Mononuclear cell (primary cell): ENCODE measurements around the gene RNF149. TPM values are rescaled to one million over a fixed set of nuclear protein-coding genes. Genes with fewer than 3 reads are reported as not detected.

Experiments used
- H3K27me3 ChIP-seq: 2 replicates; pipeline ENCODE4 v1.6.0; 2011; ENCODE audit warnings: low read length, control low read depth; ENCODE audit not compliant: insufficient read depth
- H3K4me1 ChIP-seq: 2 replicates; pipeline ENCODE4 v1.5.1; 2011; ENCODE audit warnings: mild to moderate bottlenecking, low read length, control low read depth; ENCODE audit not compliant: insufficient read depth
- H3K4me3 ChIP-seq: 2 replicates; pipeline ENCODE4 v1.5.1; 2011; ENCODE audit warnings: mild to moderate bottlenecking, low read length, moderate library complexity
- H3K9me3 ChIP-seq: 2 replicates; pipeline ENCODE4 v1.5.1; 2011; ENCODE audit warnings: low read depth, mild to moderate bottlenecking, control low read depth, low read length
- total RNA-seq: library from RNA; depleted of rRNA; stranded (reverse); fragments of >200 nt; gene quantifications from one replicate; pipeline ENCODE4 v1.2.3, GENCODE V29; 2012

RNF149 gene
- total RNA-seq, 1 donor = 184 TPM

DNA sequence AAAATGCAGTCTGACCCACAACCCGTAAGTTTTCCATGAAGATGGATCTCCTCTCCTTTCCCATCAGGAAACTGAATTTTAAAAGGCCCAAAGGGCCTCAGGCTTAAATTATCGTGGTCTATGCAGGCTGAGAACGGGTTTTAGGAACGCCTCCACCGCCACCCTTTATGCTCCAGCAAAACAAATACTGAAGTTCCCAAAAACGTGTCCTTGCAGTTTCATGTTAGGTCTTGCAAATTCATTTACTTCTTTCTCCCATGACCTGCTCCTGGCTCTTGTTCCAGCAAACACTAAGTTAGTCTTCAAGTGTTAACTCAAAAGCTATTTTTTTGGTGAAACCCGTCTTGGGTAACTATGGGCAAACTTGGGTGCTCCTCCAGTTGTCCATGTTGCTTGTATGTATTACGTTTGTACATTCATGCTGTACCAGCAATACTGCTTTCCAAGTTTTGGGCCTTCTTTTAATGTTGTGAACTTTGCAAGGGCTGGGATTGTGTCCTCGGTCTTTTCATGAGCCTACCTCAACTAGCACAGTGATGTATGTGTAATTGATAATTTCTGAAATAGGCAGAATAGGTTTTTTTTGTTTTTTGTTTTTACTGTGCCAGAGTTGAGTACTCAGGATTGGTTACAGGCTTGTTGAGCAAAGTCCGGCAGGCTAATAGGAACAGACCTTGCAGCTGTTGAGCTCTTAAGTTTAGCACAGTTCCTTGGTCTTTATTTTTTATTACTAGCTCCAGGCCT, 1.8 kb upstream of the RNF149 start:
- H3K9me3 ChIP-seq = no peaks in the 10 kb centered on the region
- no peak overlapping the region for H3K4me3 ChIP-seq
- peaks cover 61% of the 10 kb centered on the region for H3K4me1 ChIP-seq
- H3K27me3 ChIP-seq = no peaks in the 10 kb centered on the region

DNA sequence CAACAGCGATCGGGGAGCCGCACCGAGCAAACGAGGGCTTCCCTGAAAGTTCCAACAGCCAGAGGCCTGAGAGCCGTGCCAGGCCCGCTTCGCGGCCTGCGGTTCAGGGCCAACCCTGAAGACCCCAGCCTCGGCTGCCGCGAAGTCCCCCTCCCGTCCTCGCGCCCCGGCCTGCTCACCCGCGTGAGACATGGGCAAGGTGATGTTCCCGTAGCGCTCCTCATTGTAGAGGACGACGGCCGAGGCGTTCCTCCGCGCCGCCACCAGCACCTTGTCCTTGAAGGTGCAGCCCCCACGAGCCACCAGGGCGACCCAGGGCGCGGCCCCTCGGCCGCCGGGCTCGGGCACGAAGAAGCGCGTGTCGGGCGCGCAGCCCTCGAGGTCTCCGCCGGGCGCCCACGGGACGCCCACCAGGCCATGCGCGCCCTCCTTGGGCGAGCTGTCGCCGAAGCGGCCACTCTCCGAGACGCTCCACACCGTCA, 510 bp downstream of the RNF149 start:
- Histone ChIP-seq H3K9me3 (no peaks in the 10 kb centered on the region), H3K27me3 (no peaks in the 10 kb centered on the region), H3K4me3 (peak overlapping the region; percentile 89), H3K4me1 (peaks cover 77% of the 10 kb centered on the region)

DNA sequence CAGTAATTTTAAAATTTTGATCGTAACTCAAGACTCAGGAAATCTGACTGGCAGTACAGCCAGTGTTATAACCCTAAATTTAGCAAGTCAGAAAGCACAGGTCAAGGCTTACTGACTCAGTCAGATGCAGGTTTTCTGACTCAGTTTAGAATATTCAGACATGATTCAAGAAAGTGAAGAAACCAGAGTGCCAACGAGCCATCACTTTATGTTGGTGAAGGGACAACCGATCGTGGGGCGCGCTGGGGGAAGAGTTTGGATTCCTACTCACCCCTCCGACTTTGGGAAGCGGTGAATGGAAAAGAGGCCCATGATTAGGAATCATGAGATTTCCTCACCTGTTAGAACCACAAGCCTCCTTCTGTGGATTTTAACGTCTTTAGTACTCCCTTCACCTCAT, 998 bp downstream of the RNF149 start:
- no peaks in the 10 kb centered on the region for H3K9me3 ChIP-seq
- H3K27me3 ChIP-seq = no peaks in the 10 kb centered on the region
- H3K4me3 ChIP-seq = peak overlapping the region; percentile 89
- peaks cover 79% of the 10 kb centered on the region for H3K4me1 ChIP-seq

DNA sequence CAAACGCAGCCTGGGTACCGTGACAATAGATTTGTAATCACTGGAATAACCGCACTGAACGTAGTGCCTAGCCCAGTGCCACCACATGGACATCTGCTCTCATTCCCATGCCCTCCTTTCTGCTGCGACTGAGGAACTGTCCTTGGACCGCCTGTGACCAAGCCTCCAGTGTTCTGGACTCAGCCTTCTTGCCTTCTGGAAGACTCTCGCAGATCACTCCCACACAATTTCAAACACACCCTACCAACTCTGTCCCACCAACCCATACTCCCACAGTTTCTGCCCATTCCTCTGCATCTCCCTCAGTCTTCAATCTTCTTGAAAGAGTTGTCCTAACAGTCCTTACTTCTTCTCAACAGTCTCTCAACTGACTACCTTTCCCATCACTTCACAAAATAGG, 2.1 kb downstream of the RNF149 start:
- Histone ChIP-seq H3K4me3 (peak overlapping the region; percentile 89), H3K9me3 (no peaks in the 10 kb centered on the region), H3K27me3 (no peaks in the 10 kb centered on the region), H3K4me1 (peaks cover 79% of the 10 kb centered on the region)

DNA sequence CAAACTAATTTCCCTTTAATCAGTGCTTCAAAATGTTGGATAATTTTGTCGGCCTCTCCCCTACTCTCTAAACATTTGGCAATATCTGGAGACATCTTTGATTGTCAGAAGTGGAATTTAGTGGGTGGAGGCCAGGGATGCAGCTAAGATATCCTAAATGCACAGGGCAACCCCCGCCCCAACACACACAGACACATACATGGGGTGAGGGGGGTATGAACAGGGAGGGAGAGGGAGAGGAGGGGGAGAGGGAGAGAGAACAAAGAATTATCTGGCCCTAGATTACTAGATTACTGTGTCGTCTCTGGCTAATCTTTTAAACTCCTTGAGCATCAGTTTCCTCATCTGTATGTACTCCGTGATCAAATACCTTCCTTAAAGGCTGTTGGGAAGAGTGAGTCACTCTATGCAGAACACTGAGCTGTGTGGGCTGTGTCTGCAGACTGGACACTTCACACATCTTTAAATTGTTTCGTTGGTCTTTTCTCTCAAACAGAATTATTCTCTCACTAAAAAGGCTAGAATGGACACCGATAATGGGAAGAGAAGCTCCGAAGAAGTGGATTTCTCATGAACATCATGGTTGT, 2.9 kb downstream of the RNF149 start:
- H3K4me1 ChIP-seq = peaks cover 79% of the 10 kb centered on the region
- peak overlapping the region; percentile 89 for H3K4me3 ChIP-seq
- H3K9me3 ChIP-seq = no peaks in the 10 kb centered on the region
- H3K27me3 ChIP-seq = no peaks in the 10 kb centered on the region

DNA sequence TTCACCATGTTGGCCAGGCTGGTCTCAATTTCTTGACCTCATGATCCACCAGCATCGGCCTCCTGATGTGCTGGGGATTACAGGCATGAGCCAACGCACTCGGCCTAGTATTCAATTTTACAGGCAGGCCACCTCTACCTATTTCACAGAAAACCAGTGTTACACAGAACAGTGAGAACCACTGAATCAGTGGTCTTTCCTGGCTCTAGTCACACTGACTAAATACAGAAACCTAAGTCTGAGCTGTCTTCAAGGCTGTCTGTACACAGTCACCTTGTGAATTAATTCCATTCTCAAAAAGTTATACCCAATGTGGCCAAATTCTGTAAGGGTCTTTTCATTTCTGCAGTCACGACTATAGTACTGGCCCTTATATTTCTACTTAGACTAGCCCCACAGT, 3.5 kb downstream of the RNF149 start:
- peak overlapping the region; percentile 89 for H3K4me3 ChIP-seq
- H3K9me3 ChIP-seq = no peaks in the 10 kb centered on the region
- no peaks in the 10 kb centered on the region for H3K27me3 ChIP-seq
- H3K4me1 ChIP-seq = peaks cover 79% of the 10 kb centered on the region

DNA sequence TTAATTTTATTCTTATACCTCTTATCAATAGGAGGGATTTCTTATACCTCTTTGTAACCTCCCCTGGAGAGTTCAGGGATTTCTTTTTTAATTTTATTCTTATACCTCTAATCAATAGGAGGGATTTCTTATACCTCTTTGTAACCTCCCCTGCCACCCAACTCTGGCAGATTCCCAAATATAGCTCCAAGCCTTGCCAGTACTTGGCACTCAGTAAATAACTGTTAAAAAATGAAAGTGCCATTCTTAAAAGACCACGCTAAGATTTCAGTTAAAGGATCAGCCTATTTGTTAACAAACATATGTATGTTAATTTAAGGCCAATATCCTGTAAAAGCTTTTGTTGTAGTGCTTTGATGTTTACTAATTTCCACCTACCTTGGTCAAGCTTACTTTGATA, 4.8 kb downstream of the RNF149 start:
- Histone ChIP-seq H3K4me3 (no peak overlapping the region), H3K9me3 (no peaks in the 10 kb centered on the region), H3K4me1 (peaks cover 79% of the 10 kb centered on the region), H3K27me3 (no peaks in the 10 kb centered on the region)

DNA sequence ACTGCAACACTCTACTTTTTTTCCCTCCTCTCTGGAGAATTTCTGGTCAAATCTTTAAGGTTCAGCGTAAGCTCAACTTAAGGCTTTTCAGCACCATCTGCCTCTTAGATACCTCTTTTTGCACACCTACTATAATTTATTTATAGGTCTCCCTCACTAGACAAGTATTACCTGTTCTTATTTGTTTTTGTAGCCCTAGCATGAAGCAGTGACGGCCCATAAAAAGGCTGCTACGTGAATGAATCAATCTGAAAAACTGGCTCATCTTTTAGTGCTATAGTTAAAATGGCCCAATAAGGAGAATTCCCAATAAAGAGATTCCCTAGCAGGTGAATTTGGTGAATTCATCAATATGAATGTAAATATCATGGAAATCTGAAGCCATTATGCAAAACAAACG, 6.5 kb downstream of the RNF149 start:
- Histone ChIP-seq H3K4me3 (no peak overlapping the region), H3K27me3 (no peaks in the 10 kb centered on the region), H3K4me1 (peaks cover 90% of the 10 kb centered on the region), H3K9me3 (no peaks in the 10 kb centered on the region)

DNA sequence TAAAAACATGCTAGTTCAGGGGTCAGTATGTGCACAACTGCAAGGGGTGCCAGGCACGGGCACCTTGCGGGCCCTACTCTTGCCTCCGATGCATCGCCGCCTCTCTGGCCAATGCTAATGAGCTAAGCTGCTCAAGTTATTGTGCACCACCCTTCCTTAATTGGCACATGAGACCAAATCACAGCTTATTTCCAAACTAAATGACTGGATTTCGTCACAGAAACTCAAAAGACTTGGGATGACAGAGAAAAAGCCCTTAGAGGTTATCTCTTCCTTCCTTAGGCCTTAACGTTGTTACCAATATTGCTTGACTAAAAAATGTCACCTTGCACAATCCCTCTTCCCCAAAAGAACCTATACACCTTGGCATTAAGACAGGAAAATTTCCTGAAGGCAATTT, 7.7 kb downstream of the RNF149 start:
- H3K9me3 ChIP-seq = no peaks in the 10 kb centered on the region
- H3K4me1 ChIP-seq = peaks cover 88% of the 10 kb centered on the region
- no peaks in the 10 kb centered on the region for H3K27me3 ChIP-seq
- H3K4me3 ChIP-seq = no peak overlapping the region

DNA sequence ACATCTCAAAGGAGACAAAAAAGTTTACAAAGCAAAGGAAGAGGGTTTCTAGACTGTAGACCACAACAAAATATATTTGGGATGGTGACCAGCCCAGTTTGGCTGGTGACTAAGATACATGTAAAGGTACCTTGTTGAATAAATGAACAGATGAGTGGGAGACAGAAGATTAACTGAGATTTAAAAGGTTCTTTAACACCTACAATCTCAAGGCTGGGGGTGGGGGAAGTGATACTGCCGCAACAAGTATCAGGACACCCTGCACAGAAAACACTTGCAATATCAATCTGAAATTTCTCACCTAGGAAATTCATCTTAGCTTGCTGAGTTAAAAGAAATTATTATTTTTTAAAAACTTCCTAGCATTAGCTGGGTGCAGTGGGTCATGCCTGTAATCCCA, 8.3 kb downstream of the RNF149 start:
- Histone ChIP-seq H3K4me1 (peaks cover 82% of the 10 kb centered on the region), H3K9me3 (no peaks in the 10 kb centered on the region), H3K4me3 (no peak overlapping the region), H3K27me3 (no peaks in the 10 kb centered on the region)

DNA sequence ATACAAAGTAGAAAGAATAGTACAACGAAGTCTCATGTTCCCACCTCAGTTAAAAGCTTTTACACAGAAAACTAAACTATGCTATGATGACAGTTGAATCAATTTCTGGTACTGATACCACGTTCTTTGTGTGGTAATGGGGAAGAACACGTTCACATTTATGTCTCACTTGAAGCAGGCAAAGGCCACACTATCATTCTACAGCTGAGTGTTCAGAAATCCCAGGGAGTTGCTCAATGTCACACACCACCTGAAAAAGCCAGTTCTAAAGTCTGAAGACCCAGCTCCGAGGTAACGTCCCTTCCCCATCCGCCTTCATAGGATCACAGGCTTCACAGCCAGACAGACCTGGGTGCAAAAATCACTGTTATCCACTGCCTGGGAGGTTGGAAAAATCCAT, 8.9 kb downstream of the RNF149 start:
- Histone ChIP-seq H3K4me3 (no peak overlapping the region), H3K9me3 (no peaks in the 10 kb centered on the region), H3K4me1 (peaks cover 77% of the 10 kb centered on the region), H3K27me3 (no peaks in the 10 kb centered on the region)

DNA sequence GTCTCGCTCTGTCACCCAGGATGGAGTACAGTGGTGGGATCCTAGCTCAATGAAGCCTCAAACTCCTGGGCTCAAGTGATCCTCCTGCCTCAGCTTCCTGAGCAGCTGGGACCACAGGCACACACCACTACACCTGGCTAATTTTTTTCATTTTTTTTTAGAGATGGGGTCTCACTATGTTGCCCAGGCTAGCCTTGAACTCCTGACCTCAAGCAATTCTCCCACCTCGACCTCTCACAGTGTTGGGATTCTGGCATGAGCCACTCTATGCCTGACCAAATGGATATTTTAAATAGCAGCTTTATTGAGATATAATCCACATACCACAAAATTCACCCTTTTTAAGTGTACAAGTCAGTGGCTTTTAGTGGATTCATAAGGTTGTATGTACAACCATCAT, 11.1 kb downstream of the RNF149 start:
- Histone ChIP-seq H3K9me3 (no peaks in the 10 kb centered on the region), H3K27me3 (no peaks in the 10 kb centered on the region), H3K4me3 (no peak overlapping the region), H3K4me1 (peaks cover 67% of the 10 kb centered on the region)

DNA sequence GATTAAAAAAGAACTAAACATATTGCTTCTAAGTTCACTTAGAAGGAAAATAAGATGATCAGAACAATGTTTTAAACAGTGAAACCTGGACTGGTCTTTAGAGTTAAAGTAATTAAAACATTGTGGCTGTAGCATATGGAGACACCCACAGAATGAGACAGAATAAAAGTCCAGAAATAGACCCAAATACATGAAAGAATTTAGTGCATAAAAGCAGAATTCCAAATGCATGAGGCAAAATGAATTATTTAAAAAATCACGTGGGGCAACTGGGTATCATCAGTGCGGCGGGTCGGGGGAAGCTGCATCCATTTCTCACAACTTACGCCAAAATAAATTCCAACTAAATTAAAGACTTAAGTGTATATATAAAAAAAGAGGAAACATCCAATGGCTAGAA, 12.1 kb downstream of the RNF149 start:
- no peak overlapping the region for H3K4me3 ChIP-seq
- H3K27me3 ChIP-seq = no peaks in the 10 kb centered on the region
- H3K4me1 ChIP-seq = peaks cover 59% of the 10 kb centered on the region
- no peaks in the 10 kb centered on the region for H3K9me3 ChIP-seq

DNA sequence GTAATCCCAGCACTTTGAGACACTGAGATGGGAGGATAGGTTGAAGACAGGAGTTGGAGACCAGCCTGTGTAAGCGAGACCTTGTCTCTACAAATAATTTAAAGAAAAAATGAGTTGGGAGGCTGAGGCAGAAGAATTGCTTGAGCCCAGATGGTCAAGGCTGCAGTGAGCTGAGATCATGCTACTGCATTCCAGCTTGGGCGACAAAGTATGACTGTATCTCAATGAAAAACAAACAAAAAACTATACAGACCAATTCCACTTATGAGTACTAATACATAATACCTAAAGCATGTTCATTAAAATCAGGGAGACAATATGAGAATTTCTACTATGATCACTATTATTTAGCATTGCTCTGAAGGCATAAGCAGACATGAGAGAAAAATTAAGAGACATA, 12.6 kb downstream of the RNF149 start:
- Histone ChIP-seq H3K9me3 (no peaks in the 10 kb centered on the region), H3K4me1 (peaks cover 54% of the 10 kb centered on the region), H3K4me3 (no peak overlapping the region), H3K27me3 (no peaks in the 10 kb centered on the region)

DNA sequence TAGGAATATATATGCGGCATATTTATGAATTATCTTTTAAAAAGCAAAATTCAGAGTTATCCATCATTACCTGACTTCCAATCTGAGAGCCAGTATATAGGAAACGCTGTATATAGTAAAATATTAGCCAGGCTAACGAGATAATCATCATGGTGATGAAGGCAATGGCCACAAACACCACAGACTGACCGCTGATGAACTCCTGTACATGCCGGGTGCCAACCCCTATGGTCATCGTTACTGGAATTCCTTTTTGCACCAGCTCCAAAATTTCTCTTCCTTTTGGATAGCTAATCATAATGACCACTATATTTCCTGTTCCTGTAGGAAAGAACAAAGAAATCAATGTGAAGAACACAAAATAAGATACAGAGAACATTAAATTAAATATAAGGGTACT, 13.6 kb downstream of the RNF149 start:
- Histone ChIP-seq H3K4me1 (peaks cover 43% of the 10 kb centered on the region), H3K27me3 (no peaks in the 10 kb centered on the region), H3K9me3 (no peaks in the 10 kb centered on the region), H3K4me3 (no peak overlapping the region)

DNA sequence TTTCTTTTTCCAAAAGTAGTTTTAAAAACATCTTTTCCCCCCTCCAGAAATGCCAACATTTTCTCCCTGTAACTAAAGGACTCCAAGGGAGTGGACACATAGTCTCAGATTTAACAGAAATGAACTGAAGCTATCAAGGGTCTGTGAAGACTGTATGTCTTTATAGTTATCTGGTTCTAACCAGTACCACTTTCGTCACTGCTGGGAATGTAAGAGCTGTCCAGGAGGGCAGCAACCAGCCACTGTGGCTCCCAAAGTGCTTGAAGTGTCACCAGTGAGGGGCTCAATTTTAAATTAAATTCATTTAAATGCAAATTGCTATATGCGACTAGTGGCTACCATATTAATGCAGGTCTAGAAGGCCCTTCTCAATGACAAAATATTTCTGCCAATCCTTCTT, 15.0 kb downstream of the RNF149 start:
- H3K27me3 ChIP-seq = no peaks in the 10 kb centered on the region
- peaks cover 30% of the 10 kb centered on the region for H3K4me1 ChIP-seq
- no peaks in the 10 kb centered on the region for H3K9me3 ChIP-seq
- no peak overlapping the region for H3K4me3 ChIP-seq
